Gastroesophageal sphincter (tissue), 4 donors: Measurements from ENCODE around the gene CRABP2. TPM values are rescaled to one million over a fixed set of nuclear protein-coding genes. Genes with fewer than 3 reads are reported as not detected.

ENCODE experiments used
- ATAC-seq: fragments of 150-250 bp; one replicate; pipeline ENCODE4 v1.9.1; 2016; ENCODE audit warnings: mild to moderate bottlenecking, moderate library complexity
- H3K27ac ChIP-seq, 4 donors: fragments of 200-600 bp; sonication (generic) in 3 of 4; 1 replicate in 3 of 4; 2 replicates in 1 of 4; pipeline ENCODE4 v1.5.1; 2016 to 2019
- H3K27me3 ChIP-seq: fragments of 200-600 bp; sonication (generic); one replicate; pipeline ENCODE4 v1.5.1; 2019
- H3K36me3 ChIP-seq, 2 donors: fragments of 200-600 bp; sonication (generic); one replicate each; pipeline ENCODE4 v1.5.1; 2019; ENCODE audit warnings: control low read depth in 1 of 2
- H3K4me1 ChIP-seq, 3 donors: fragments of 200-600 bp; sonication (generic); 1 replicate in 2 of 3; 2 replicates in 1 of 3; pipeline ENCODE4 v1.5.1; 2016 to 2019; ENCODE audit warnings: control low read depth in 2 of 3
- H3K4me3 ChIP-seq, 2 donors: fragments of 200-600 bp; sonication (generic); one replicate each; pipeline ENCODE4 v1.5.1; 2019; ENCODE audit warnings: mild to moderate bottlenecking in 1 of 2, moderate library complexity in 1 of 2
- H3K9me3 ChIP-seq, 3 donors: fragments of 200-600 bp; sonication (generic); one replicate each; pipeline ENCODE4 v1.5.1; 2017 to 2019; ENCODE audit warnings: control low read depth in 2 of 3
- CTCF ChIP-seq, 4 experiments: fragments of 200-600 bp in 2 of 4; fragments of 450-650 bp in 2 of 4; sonication (generic) in 1 of 4; IDR thresholded peaks; one replicate each; pipeline ENCODE4 v1.5.1; 2017 to 2019; ENCODE audit warnings: antibody characterized with exemption in 4 of 4, mild to moderate bottlenecking in 2 of 4, moderate library complexity in 2 of 4
- EP300 ChIP-seq: sonication (generic); formaldehyde crosslinking; IDR thresholded peaks from one replicate; pipeline ENCODE4 v1.6.1; 2017; ENCODE audit warnings: antibody characterized with exemption, mild to moderate bottlenecking
- POLR2A ChIP-seq, 2 donors: fragments of 450-650 bp; IDR thresholded peaks; one replicate each; pipeline ENCODE4 v1.6.1; 2017; ENCODE audit warnings: antibody characterized with exemption in 2 of 2, mild to moderate bottlenecking in 2 of 2, moderate library complexity in 1 of 2
- POLR2AphosphoS5 ChIP-seq: sonication (generic); formaldehyde crosslinking; IDR thresholded peaks from one replicate; pipeline ENCODE4 v1.6.1; 2017; ENCODE audit warnings: antibody characterized with exemption
- WGBS, 2 donors: methylation state at CpG; one replicate each; pipeline ENCODE4 v1.1.5; 2018; ENCODE audit warnings: low coverage in 1 of 2; 5-methylcytosine and 5-hydroxymethylcytosine counted together
- total RNA-seq, 4 donors: library from RNA; depleted of rRNA; stranded (reverse); fragments of >200 nt; gene quantifications; one replicate each; pipeline ENCODE4 v1.1.0, GENCODE V29; 2016

Gene CRABP2
- total RNA-seq, 4 donors from 2014 or later, result 0.54 to 36.7 (median 6.0) TPM

- peaks cover 15 to 59% (median 36%) of the 10 kb centered on the region in 3 donors for H3K4me1 ChIP-seq
- H3K27ac ChIP-seq, result peak within 1 kb of the TSS; percentile 98 to 99 (median 98)
- TF ChIP-seq POLR2AphosphoS5 (no peak), CTCF (IDR thresholded peaks at IDR 0.05) (peak in 1 of 4 experiments; percentile 2), EP300 (no peak), POLR2A (IDR thresholded peaks at IDR 0.05) (peak; percentile 6 to 20)
- peak; percentile 84 for ATAC-seq
- peak within 1 kb of the TSS; percentile 85 to 87 for H3K4me3 ChIP-seq
- H3K27me3 ChIP-seq, result no peaks in the 10 kb centered on the region
- H3K36me3 ChIP-seq, result peaks cover 0 to 34% of the 10 kb centered on the region in 2 donors
- no peaks in the 10 kb centered on the region for H3K9me3 ChIP-seq
- 0% methylated on average over 4 to 5 of the region's 46 CpGs for WGBS, 2 donors
These were observed 22.7 kb upstream of the CRABP2 start, which contains the start of gene METTL25B for GRCh38 chr1:156727926-156728598. Gene METTL25B, plus strand, starts transcription at chr1:156728469. Its CDS starts 636 bp downstream, at chr1:156729105.

GRCh38 chr1:156727492-156727891 is 22.1 kb upstream of the CRABP2 start:
- Histone ChIP-seq H3K36me3 (peaks cover 0 to 34% of the 10 kb centered on the region in 2 donors), H3K4me3 (peak overlapping the region; percentile 85 to 87), H3K4me1 (peaks cover 15 to 59% (median 36%) of the 10 kb centered on the region in 3 donors), H3K27ac (peak overlapping the region; percentile 98 to 99 (median 98)), H3K27me3 (no peaks in the 10 kb centered on the region), H3K9me3 (no peaks in the 10 kb centered on the region)
- no peak for TF ChIP-seq EP300
- no peak for TF ChIP-seq POLR2A (IDR thresholded peaks at IDR 0.05)
- ATAC-seq, result no peak
- 13% methylated on average over 3 of the region's 7 CpGs for WGBS, 2 donors

GRCh38 chr1:156726549-156727226 is 21.3 kb upstream of the CRABP2 start:
- Histone ChIP-seq H3K36me3 (peaks cover 0 to 34% of the 10 kb centered on the region in 2 donors), H3K27ac (peak overlapping the region in 1 of 4 donors; percentile 98), H3K9me3 (no peaks in the 10 kb centered on the region), H3K4me3 (peak overlapping the region in 1 of 2 donors; percentile 85), H3K4me1 (peaks cover 15 to 59% (median 36%) of the 10 kb centered on the region in 3 donors), H3K27me3 (no peaks in the 10 kb centered on the region)
- WGBS, 2 donors, result 25 to 50% methylated on average over 6 to 11 of the region's 15 CpGs
- TF ChIP-seq POLR2A (IDR thresholded peaks at IDR 0.05) (no peak), CTCF (IDR thresholded peaks at IDR 0.05) (peak in 3 of 4 experiments; percentile 34 to 50 (median 38))
- no peak for ATAC-seq

GRCh38 chr1:156725683-156726280 is 20.4 kb upstream of the CRABP2 start:
- ATAC-seq, result peak; percentile 53
- Histone ChIP-seq H3K9me3 (no peaks in the 10 kb centered on the region), H3K4me1 (peaks cover 15 to 59% (median 36%) of the 10 kb centered on the region in 3 donors), H3K4me3 (peak overlapping the region in 1 of 2 donors; percentile 85), H3K27me3 (no peaks in the 10 kb centered on the region), H3K27ac (peak overlapping the region in 2 of 4 donors; percentile 18 to 98), H3K36me3 (peaks cover 0 to 39% of the 10 kb centered on the region in 2 donors)
- TF ChIP-seq POLR2AphosphoS5 (peak; percentile 31), POLR2A (IDR thresholded peaks at IDR 0.05) (no peak), CTCF (IDR thresholded peaks at IDR 0.05) (peak; percentile 83 to 98 (median 94)), EP300 (no peak)
- 8 to 12% methylated on average over 12 to 18 of the region's 18 CpGs for WGBS, 2 donors

- no peak overlapping the region for H3K4me3 ChIP-seq
- WGBS, 2 donors, result 70 to 92% methylated on average over 2 of the region's 4 CpGs
- H3K27ac ChIP-seq, result no peak overlapping the region
- H3K27me3 ChIP-seq, result no peaks in the 10 kb centered on the region
- no peak for ATAC-seq
- no peaks in the 10 kb centered on the region for H3K9me3 ChIP-seq
- peaks cover 0 to 64% of the 10 kb centered on the region in 2 donors for H3K36me3 ChIP-seq
- TF ChIP-seq CTCF (IDR thresholded peaks at IDR 0.05) (no peak), POLR2A (IDR thresholded peaks at IDR 0.05) (no peak), POLR2AphosphoS5 (no peak), EP300 (no peak)
- H3K4me1 ChIP-seq, result peaks cover 6 to 31% (median 19%) of the 10 kb centered on the region in 3 donors
These were observed 16.2 kb upstream of the CRABP2 start for GRCh38 chr1:156721535-156721934.
